ENCODE data around the gene OR51I2. TPM values are rescaled to one million over a fixed set of nuclear protein-coding genes. Genes with fewer than 3 reads are reported as not detected.

OR51I2 gene
- total RNA-seq, 1 donor from 2014 or later: not detected

Other genes with a start within 250 kb of the OR51I2 start
- not detected for gene OR51V1, start 248.6 kb upstream of the OR51I2 start, total RNA-seq
- gene HBB, start 222.3 kb upstream of the OR51I2 start, total RNA-seq: 441 TPM
- gene HBD, start 214.8 kb upstream of the OR51I2 start, total RNA-seq: not detected
- 28.5 TPM for gene HBG1, start 199.5 kb upstream of the OR51I2 start, total RNA-seq
- gene HBG2, start 194.5 kb upstream of the OR51I2 start, total RNA-seq: 1,921 TPM
- gene HBE1, start 179.4 kb upstream of the OR51I2 start, total RNA-seq: 3.6 TPM
- gene OR51B4, start 147.4 kb upstream of the OR51I2 start, total RNA-seq: 0.31 TPM
- 0.78 TPM for gene OR51B2, start 125.0 kb upstream of the OR51I2 start, total RNA-seq
- 0.47 TPM for gene OR51B5, start 105.8 kb upstream of the OR51I2 start, total RNA-seq
- gene OR51B6, start 97.8 kb upstream of the OR51I2 start, total RNA-seq: not detected
- not detected for gene OR51M1, start 65.5 kb upstream of the OR51I2 start, total RNA-seq
- gene OR51Q1, start 27.2 kb upstream of the OR51I2 start, total RNA-seq: not detected
- not detected for gene OR51I1, start 7.8 kb upstream of the OR51I2 start, total RNA-seq
- not detected for gene OR52D1, start 39.4 kb downstream of the OR51I2 start, total RNA-seq
- gene UBQLN3, start 60.6 kb downstream of the OR51I2 start, total RNA-seq: not detected
- gene UBQLNL, start 67.4 kb downstream of the OR51I2 start, total RNA-seq: not detected
- gene OR52H1, start 99.2 kb downstream of the OR51I2 start, total RNA-seq: 0.47 TPM
- gene OR52B6, start 131.6 kb downstream of the OR51I2 start, total RNA-seq: not detected
- gene TRIM6, start 147.3 kb downstream of the OR51I2 start, total RNA-seq: 0.62 TPM
- 2.8 TPM for gene TRIM34, start 175.7 kb downstream of the OR51I2 start, total RNA-seq
- 3.9 TPM for gene TRIM5, start 235.8 kb downstream of the OR51I2 start, total RNA-seq
- 11.2 TPM for gene TRIM22, start 240.5 kb downstream of the OR51I2 start, total RNA-seq

Data from occipital lobe (tissue), 1 donor.